Measurements from ENCODE around the gene ZNF793.

The ZNF793 gene

DNA sequence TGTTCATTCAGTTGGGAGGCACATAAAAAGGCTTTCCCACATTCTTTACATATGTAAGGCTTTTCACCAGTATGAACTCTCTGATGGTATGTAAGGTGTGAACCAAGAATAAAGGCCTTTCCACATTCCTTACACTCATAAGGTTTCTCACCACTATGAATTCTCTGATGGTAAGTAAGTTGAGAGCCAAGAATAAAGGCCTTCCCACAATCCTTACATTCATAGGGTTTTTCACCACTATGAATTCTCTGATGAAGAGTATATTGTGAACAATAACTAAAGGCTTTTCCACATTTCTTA, 58.6 kb downstream of the ZNF793 start:
- DNase-seq (ENCODE audit: low spot score), result no peak

DNA sequence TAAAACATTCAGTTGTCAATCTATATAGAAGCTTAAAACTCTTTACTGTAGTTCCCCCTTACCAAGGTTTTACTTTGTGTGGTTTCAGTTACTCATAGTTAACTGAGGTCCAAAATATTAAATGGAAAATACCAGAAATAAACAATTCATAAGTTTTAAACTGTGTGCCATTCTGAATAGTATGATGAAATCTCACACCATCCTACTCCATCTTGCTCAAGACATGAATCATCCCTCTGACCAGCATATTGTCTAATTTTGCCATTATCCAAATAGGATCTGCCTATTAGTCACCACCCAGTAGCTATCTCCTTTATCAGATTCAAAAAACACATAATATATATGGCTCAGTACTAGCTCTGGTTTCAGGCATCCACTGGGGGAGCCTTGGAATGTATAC, 65.5 kb downstream of the ZNF793 start:
- DNase-seq (ENCODE audit: low spot score), result no peak

DNA sequence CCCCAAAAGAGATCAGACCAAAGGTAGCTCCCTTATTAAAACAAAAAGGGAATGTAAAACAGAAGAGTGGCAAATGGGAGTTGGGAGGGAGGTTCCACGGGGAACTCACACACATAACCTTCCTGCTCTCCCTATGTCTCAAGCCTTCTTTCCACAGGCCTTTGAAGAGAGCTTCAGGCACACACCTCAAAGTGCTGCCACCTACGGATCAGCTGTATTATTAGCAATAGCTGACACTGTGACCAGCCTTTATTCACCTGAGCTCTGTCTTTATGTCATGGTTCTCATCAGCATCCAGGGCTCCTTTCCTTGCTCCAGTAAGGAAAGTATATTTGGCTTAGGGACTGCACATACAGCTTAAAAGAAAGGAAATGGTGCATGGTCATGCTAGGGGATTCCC, 76.6 kb downstream of the ZNF793 start:
- no peak for DNase-seq (ENCODE audit: low spot score)

All from pons (tissue), 1 donor.